WI38 (cell line): ENCODE data around the gene SRPRB.

Experiments used
- H3K4me3 ChIP-seq: 2 replicates; pipeline ENCODE4 v1.5.1; 2011; ENCODE audit warnings: low read depth, mild to moderate bottlenecking, control low read depth, low read length
- CTCF ChIP-seq: IDR thresholded peaks from 2 replicates; pipeline ENCODE4 v1.5.1; 2012; ENCODE audit warnings: low read depth, mild to moderate bottlenecking, control low read depth, low read length

Gene SRPRB

GRCh38 chr3:133840055-133840737, 34.6 kb downstream of the SRPRB start:
- no peak overlapping the region for H3K4me3 ChIP-seq
- TF ChIP-seq CTCF: no peak

- TF ChIP-seq CTCF: no peak
- H3K4me3 ChIP-seq: no peak overlapping the region
Observed at GRCh38 chr3:133840767-133841166, 35.2 kb downstream of the SRPRB start.

GRCh38 chr3:133841196-133841595, 35.6 kb downstream of the SRPRB start:
- no peak for TF ChIP-seq CTCF
- no peak overlapping the region for H3K4me3 ChIP-seq

GRCh38 chr3:133842158-133842557, 36.5 kb downstream of the SRPRB start:
- H3K4me3 ChIP-seq: no peak overlapping the region
- no peak for TF ChIP-seq CTCF

- TF ChIP-seq CTCF: no peak
- no peak overlapping the region for H3K4me3 ChIP-seq
Observed at GRCh38 chr3:133843634-133844033, 38.0 kb downstream of the SRPRB start.

GRCh38 chr3:133845127-133845526, 39.5 kb downstream of the SRPRB start:
- H3K4me3 ChIP-seq: no peak overlapping the region
- no peak for TF ChIP-seq CTCF

- TF ChIP-seq CTCF: no peak
- H3K4me3 ChIP-seq: no peak overlapping the region
Observed at GRCh38 chr3:133849346-133849745, 43.7 kb downstream of the SRPRB start.
